Body of pancreas (tissue), 4 donors: ENCODE measurements around the gene ZSWIM2. TPM values are rescaled to one million over a fixed set of nuclear protein-coding genes. Genes with fewer than 3 reads are reported as not detected.

ENCODE experiments used
- ATAC-seq: fragments of 150-250 bp; one replicate; pipeline ENCODE4 v1.9.1; 2016
- DNase-seq, 4 donors: peaks; one replicate each; pipeline ENCODE4 v3.0.0-alpha.2; 2019
- H3K27ac ChIP-seq, 4 donors: fragments of 200-600 bp; sonication (generic); 1 replicate in 3 of 4; 2 replicates in 1 of 4; pipeline versions ENCODE4 v1.5.1 to v1.6.1; 2016 to 2019; ENCODE audit warnings: mild to moderate bottlenecking in 1 of 4, mixed read lengths in 1 of 4, moderate library complexity in 1 of 4
- H3K27me3 ChIP-seq, 2 donors: fragments of 200-600 bp; sonication (generic); one replicate each; pipeline ENCODE4 v1.6.0; 2016; ENCODE audit warnings: mild to moderate bottlenecking in 1 of 2
- H3K36me3 ChIP-seq, 2 donors: fragments of 200-600 bp; sonication (generic); replicated peaks in 1 of 2; 2 replicates each; pipeline ENCODE4 v1.5.1; 2016; ENCODE audit warnings: low read depth in 2 of 2; ENCODE audit not compliant: insufficient read depth in 1 of 2
- H3K4me1 ChIP-seq: fragments of 200-600 bp; sonication (generic); one replicate; pipeline ENCODE4 v1.6.0; 2016
- H3K4me3 ChIP-seq, 2 donors: fragments of 200-600 bp; sonication (generic); 1 replicate in 1 of 2; 2 replicates in 1 of 2; pipeline ENCODE4 v1.5.1; 2016 to 2019
- H3K9me3 ChIP-seq, 3 donors: fragments of 200-600 bp; sonication (generic); 1 replicate in 2 of 3; 2 replicates in 1 of 3; pipeline ENCODE4 v1.5.1; 2016
- POLR2A ChIP-seq, 3 donors: fragments of 450-650 bp; IDR thresholded peaks; one replicate each; pipeline ENCODE4 v1.6.1; 2016; ENCODE audit warnings: antibody characterized with exemption in 3 of 3, mild to moderate bottlenecking in 2 of 3
- WGBS, 2 donors: methylation state at CpG; one replicate each; pipeline ENCODE4 v1.1.5; 2017; 5-methylcytosine and 5-hydroxymethylcytosine counted together
- intact Hi-C: fragments of 100-400 bp; cut with DNase I; formaldehyde crosslinking; loops from one replicate; pipeline ENCODE4 v1.15.1; 2023
- total RNA-seq, 2 donors: library from RNA; depleted of rRNA; stranded (reverse); fragments of >200 nt; gene quantifications; one replicate each; pipeline ENCODE4 v1.1.0, GENCODE V29; 2016
- TF ChIP-seq, protein P1 (sequence below), 7 experiments: fragments of 450-650 bp in 4 of 7; fragments of 200-600 bp in 3 of 7; sonication (generic) in 3 of 7; IDR thresholded peaks; one replicate each; pipeline ENCODE4 v1.5.1; 2016 to 2019; ENCODE audit warnings: antibody characterized with exemption in 7 of 7

Gene ZSWIM2
- total RNA-seq, 2 donors from 2014 or later = not detected

DNA sequence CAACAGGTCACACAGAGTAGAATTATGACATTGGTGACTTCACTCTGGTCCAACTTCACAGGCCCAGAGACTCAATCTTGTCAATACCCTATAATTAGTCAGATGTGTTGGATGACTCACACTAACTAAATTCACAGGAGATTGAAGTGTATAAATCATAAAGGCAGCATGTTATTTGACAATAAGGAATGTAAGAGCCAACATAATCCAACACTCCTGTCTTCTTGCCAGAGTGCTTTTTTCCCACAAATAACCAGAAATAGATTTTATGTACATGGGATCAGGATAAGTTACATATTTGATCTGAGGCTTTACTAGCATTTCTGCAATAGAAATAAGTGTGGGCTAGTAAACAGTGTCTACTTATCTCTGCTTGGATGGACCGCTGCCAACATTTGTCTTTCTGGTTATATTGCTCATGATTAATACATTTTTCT, 42.2 kb upstream of the ZSWIM2 start:
- intact Hi-C loops = no loop called here
- no peaks in the 10 kb centered on the region for H3K4me1 ChIP-seq
- no peak overlapping the region for H3K27ac ChIP-seq
- H3K27me3 ChIP-seq = no peaks in the 10 kb centered on the region
- no peak for TF ChIP-seq POLR2A (IDR thresholded peaks at IDR 0.05)
- TF ChIP-seq, protein P1, sequence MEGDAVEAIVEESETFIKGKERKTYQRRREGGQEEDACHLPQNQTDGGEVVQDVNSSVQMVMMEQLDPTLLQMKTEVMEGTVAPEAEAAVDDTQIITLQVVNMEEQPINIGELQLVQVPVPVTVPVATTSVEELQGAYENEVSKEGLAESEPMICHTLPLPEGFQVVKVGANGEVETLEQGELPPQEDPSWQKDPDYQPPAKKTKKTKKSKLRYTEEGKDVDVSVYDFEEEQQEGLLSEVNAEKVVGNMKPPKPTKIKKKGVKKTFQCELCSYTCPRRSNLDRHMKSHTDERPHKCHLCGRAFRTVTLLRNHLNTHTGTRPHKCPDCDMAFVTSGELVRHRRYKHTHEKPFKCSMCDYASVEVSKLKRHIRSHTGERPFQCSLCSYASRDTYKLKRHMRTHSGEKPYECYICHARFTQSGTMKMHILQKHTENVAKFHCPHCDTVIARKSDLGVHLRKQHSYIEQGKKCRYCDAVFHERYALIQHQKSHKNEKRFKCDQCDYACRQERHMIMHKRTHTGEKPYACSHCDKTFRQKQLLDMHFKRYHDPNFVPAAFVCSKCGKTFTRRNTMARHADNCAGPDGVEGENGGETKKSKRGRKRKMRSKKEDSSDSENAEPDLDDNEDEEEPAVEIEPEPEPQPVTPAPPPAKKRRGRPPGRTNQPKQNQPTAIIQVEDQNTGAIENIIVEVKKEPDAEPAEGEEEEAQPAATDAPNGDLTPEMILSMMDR (IDR thresholded peaks at IDR 0.05) = no peak
- WGBS, 2 donors = 40 to 47% methylated on average over 1 of the region's 1 CpG
- no peaks in the 10 kb centered on the region for H3K36me3 ChIP-seq
- no peak for ATAC-seq
- peak in 1 of 4 donors; percentile 21 for DNase-seq
- H3K4me3 ChIP-seq = no peak overlapping the region
- H3K9me3 ChIP-seq = no peaks in the 10 kb centered on the region

DNA sequence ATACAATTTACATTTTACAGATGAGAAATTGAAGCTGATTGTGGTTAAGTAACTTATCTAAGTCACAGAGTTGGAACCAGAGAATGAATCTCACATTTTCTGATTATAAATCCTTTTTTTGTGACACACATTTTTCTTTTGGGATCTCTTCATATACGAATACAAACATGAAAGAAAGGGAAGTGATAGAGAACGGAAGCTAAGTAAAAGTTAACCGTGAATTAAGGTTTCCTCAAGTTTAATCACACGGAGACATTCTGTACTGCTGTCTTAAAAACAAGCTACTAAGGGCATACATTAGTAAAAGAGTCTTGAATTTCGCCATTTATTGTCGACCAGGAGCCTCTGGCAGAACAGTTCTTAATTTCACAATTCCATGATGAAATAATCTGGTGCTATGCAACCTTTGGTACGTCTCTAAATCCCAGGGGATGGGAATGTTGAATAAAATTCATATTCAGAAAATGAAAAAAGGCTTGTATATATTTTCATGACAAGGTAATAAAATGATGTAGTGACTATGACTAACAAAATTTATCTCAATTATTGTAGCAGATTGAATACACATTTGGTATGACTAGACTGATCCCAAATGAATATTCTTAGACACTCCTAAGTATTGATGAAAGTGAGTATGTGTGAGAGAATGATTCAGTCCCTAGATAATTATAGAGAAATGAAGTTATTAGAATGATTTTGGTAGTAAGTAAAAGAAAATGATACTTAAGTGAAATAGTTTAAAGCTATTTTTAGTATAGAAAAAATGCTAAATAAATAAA, 40.3 kb upstream of the ZSWIM2 start:
- H3K9me3 ChIP-seq = no peaks in the 10 kb centered on the region
- no peaks in the 10 kb centered on the region for H3K4me1 ChIP-seq
- no peaks in the 10 kb centered on the region for H3K36me3 ChIP-seq
- intact Hi-C loops = no loop called here
- no peak for TF ChIP-seq POLR2A (IDR thresholded peaks at IDR 0.05)
- TF ChIP-seq, protein P1 (IDR thresholded peaks at IDR 0.05) = no peak
- H3K27ac ChIP-seq = no peak overlapping the region
- DNase-seq (no peak), ATAC-seq (no peak)
- no peaks in the 10 kb centered on the region for H3K27me3 ChIP-seq
- 39 to 55% methylated on average over 7 of the region's 7 CpGs for WGBS, 2 donors
- H3K4me3 ChIP-seq = no peak overlapping the region

DNA sequence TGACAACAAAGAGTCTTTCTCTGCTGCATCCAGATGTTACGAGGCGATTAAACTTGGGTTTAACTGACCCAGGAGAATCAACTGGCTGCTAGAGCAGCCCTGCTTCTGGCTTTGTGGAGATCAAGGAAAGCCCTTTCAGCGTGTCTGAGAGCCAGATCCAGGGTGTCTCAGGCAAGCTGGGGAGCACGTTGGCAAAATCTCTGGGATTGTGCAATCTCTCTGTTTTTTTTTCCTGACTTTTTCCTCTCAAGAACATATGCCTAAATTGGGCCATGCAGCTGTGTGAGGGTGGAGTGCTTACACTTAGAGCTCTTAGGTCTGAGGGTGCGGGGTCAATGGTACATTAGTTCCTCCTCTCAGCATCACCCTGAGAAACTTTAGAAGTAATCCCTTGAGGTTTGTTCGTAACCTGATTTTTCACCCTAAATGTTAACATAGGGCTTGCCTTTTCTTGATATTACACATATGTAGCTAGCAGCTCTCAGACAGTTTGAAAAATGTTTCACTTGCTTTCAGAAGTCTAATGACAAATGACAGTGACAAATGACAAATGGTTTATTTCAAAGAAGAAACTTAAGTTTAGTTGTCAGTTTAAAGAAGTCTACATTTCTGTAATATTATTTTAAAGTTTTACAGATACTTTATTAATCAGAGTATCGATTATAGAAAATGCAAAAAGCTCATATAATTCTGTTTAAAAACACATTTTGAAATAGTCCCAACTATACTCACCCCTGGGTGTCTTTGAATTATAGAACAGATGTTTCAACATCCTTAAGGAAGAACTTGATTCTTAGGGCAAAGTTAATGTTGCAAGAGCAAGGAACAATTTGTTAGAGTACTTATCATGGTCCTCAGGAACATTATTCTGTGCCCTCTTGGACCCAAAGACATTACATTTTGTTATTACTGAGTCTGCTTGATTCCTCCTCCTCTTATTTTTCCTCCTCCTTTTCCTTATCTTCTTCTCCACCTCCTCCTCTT, 38.4 kb upstream of the ZSWIM2 start:
- Histone ChIP-seq H3K4me3 (no peak overlapping the region), H3K36me3 (no peaks in the 10 kb centered on the region), H3K4me1 (no peaks in the 10 kb centered on the region), H3K27ac (no peak overlapping the region), H3K27me3 (no peaks in the 10 kb centered on the region), H3K9me3 (no peaks in the 10 kb centered on the region)
- no peak for TF ChIP-seq POLR2A (IDR thresholded peaks at IDR 0.05)
- TF ChIP-seq, protein P1 (IDR thresholded peaks at IDR 0.05) = no peak
- ATAC-seq (peak; percentile 42), DNase-seq (peak in 2 of 4 donors; percentile 8 to 10)
- 50 to 56% methylated on average over 7 of the region's 7 CpGs for WGBS, 2 donors
- intact Hi-C loops = no loop called here

DNA sequence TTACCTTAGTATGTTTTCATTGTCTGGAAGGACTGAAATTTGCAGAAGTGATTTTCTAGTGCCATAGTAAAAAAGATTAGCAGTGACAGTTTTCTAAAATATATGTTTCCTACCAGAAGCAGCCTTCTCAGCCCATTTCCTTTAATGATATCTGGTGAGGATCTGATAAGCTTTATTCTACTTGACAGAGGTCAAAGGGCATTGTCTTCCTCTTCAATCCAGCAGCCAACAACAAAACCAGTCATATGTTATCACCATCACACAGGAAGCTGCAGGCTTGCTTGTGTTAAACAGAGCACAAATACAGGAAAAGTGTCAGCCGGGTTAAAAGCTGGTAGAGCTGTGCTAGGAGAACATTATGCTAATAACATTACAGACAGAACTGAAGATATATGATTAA, 35.6 kb upstream of the ZSWIM2 start:
- 18 to 23% methylated on average over 1 of the region's 1 CpG for WGBS, 2 donors
- DNase-seq = no peak
- no peak overlapping the region for H3K27ac ChIP-seq
- H3K36me3 ChIP-seq = no peaks in the 10 kb centered on the region
- no peak overlapping the region for H3K4me3 ChIP-seq
- H3K4me1 ChIP-seq = no peaks in the 10 kb centered on the region
- ATAC-seq = no peak
- no peaks in the 10 kb centered on the region for H3K9me3 ChIP-seq
- intact Hi-C loops = no loop called here
- H3K27me3 ChIP-seq = no peaks in the 10 kb centered on the region
- no peak for TF ChIP-seq POLR2A (IDR thresholded peaks at IDR 0.05)

DNA sequence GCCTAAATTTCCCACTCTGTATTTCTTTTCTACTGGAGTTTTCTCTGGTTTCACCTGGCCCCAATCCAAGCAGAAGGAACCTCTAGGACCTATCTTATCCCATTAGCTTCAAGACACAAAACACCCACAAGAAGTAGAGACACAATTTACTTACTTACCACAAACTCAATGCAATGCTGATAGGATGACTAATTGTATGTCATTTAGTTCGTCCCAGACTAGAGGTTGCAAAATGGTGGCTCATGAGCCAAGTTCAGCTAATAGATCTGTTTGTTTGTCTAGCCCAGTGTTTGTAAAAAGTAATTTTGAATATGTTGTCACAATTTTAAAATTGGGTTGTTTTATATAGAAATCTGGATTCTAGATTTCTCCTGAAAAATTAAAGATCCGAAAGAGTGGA, 34.7 kb upstream of the ZSWIM2 start:
- no peak for DNase-seq
- H3K9me3 ChIP-seq = no peaks in the 10 kb centered on the region
- H3K27ac ChIP-seq = no peak overlapping the region
- H3K4me1 ChIP-seq = no peaks in the 10 kb centered on the region
- ATAC-seq = no peak
- H3K4me3 ChIP-seq = no peak overlapping the region
- intact Hi-C loops = no loop called here
- H3K27me3 ChIP-seq = no peaks in the 10 kb centered on the region
- H3K36me3 ChIP-seq = no peaks in the 10 kb centered on the region
- TF ChIP-seq, protein P1 (IDR thresholded peaks at IDR 0.05) = no peak
- TF ChIP-seq POLR2A (IDR thresholded peaks at IDR 0.05) = no peak
- WGBS, 2 donors = 63 to 65% methylated on average over 2 of the region's 2 CpGs
